Measurements from ENCODE around the gene ANKZF1.

ANKZF1 gene

GRCh38 chr2:219271021-219271420 lies 41.4 kb downstream of the ANKZF1 start:
- Histone ChIP-seq H3K4me1 (ENCODE audit: control insufficient read depth in 2 of 2, insufficient read depth in 2 of 2, low read length in 2 of 2) (peaks cover 0 to 3% of the 10 kb centered on the region in 2 donors), H3K36me3 (ENCODE audit: control insufficient read depth in 2 of 2, insufficient read depth in 2 of 2, low read length in 2 of 2) (no peaks in the 10 kb centered on the region), H3K27ac (ENCODE audit: low read depth in 2 of 2, low read length in 2 of 2) (no peak overlapping the region), H3K9me3 (ENCODE audit: control insufficient read depth in 2 of 2, low read length in 2 of 2) (no peaks in the 10 kb centered on the region), H3K4me3 (ENCODE audit: low read length in 2 of 2) (no peak overlapping the region), H3K27me3 (ENCODE audit: control insufficient read depth in 2 of 2, insufficient read depth in 2 of 2, low read length in 2 of 2) (no peaks in the 10 kb centered on the region), H3K9ac (ENCODE audit: low read depth in 1 of 2, low read length in 2 of 2) (no peak overlapping the region)

GRCh38 chr2:219272356-219272755 lies 42.8 kb downstream of the ANKZF1 start:
- Histone ChIP-seq H3K27ac (ENCODE audit: low read depth in 2 of 2, low read length in 2 of 2) (no peak overlapping the region), H3K9ac (ENCODE audit: low read depth in 1 of 2, low read length in 2 of 2) (no peak overlapping the region), H3K4me1 (ENCODE audit: control insufficient read depth in 2 of 2, insufficient read depth in 2 of 2, low read length in 2 of 2) (peaks cover under 1 to 3% of the 10 kb centered on the region in 2 donors), H3K4me3 (ENCODE audit: low read length in 2 of 2) (no peak overlapping the region), H3K36me3 (ENCODE audit: control insufficient read depth in 2 of 2, insufficient read depth in 2 of 2, low read length in 2 of 2) (no peaks in the 10 kb centered on the region), H3K9me3 (ENCODE audit: control insufficient read depth in 2 of 2, low read length in 2 of 2) (no peaks in the 10 kb centered on the region), H3K27me3 (ENCODE audit: control insufficient read depth in 2 of 2, insufficient read depth in 2 of 2, low read length in 2 of 2) (no peaks in the 10 kb centered on the region)

DNA sequence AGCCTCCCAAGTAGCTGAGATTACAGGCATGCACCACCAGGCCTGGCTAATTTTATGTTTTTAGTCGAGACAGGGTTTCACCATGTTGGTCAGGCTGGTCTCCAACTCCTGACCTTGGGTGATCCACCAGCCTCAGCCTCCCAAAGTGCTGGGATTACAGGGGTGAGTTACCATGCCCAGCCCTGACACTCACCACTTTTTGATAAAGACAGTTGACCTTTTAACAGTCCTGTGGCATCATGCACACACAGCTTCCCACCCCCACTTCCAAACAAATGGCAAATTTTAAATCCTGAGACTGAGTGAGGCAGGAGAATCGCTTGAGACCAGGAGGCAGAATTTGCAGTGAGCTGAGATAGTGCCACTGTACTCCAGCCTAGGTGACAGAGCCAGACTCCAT lies 43.4 kb downstream of the ANKZF1 start:
- Histone ChIP-seq H3K27me3 (ENCODE audit: control insufficient read depth in 2 of 2, insufficient read depth in 2 of 2, low read length in 2 of 2) (no peaks in the 10 kb centered on the region), H3K36me3 (ENCODE audit: control insufficient read depth in 2 of 2, insufficient read depth in 2 of 2, low read length in 2 of 2) (no peaks in the 10 kb centered on the region), H3K9ac (ENCODE audit: low read depth in 1 of 2, low read length in 2 of 2) (no peak overlapping the region), H3K27ac (ENCODE audit: low read depth in 2 of 2, low read length in 2 of 2) (no peak overlapping the region), H3K9me3 (ENCODE audit: control insufficient read depth in 2 of 2, low read length in 2 of 2) (no peaks in the 10 kb centered on the region), H3K4me3 (ENCODE audit: low read length in 2 of 2) (no peak overlapping the region), H3K4me1 (ENCODE audit: control insufficient read depth in 2 of 2, insufficient read depth in 2 of 2, low read length in 2 of 2) (peaks cover 6 to 8% of the 10 kb centered on the region in 2 donors)

DNA sequence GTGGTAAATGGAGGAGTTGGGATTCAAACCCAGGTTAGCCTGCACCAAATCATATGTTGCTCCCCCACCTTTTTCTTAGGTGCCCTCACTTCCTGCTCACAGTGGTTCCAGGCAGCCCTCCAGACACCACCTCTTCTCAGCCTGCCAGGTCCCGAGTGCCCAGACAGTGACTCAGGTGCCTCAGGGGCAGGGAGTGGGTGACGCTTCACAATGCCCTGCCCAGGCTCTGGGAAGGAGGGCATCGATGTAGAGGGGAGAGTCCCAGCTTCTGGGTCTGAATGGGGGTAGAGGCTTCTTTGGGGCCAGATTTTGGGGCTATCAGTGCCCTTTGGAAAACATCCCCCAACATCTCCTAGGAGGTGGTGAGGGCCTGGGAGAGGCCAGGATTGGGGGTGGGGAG lies 44.3 kb downstream of the ANKZF1 start:
- Histone ChIP-seq H3K27ac (ENCODE audit: low read depth in 2 of 2, low read length in 2 of 2) (no peak overlapping the region), H3K4me3 (ENCODE audit: low read length in 2 of 2) (no peak overlapping the region), H3K4me1 (ENCODE audit: control insufficient read depth in 2 of 2, insufficient read depth in 2 of 2, low read length in 2 of 2) (peaks cover 15 to 17% of the 10 kb centered on the region in 2 donors), H3K9me3 (ENCODE audit: control insufficient read depth in 2 of 2, low read length in 2 of 2) (no peaks in the 10 kb centered on the region), H3K36me3 (ENCODE audit: control insufficient read depth in 2 of 2, insufficient read depth in 2 of 2, low read length in 2 of 2) (no peaks in the 10 kb centered on the region), H3K9ac (ENCODE audit: low read depth in 1 of 2, low read length in 2 of 2) (no peak overlapping the region), H3K27me3 (ENCODE audit: control insufficient read depth in 2 of 2, insufficient read depth in 2 of 2, low read length in 2 of 2) (no peaks in the 10 kb centered on the region)

DNA sequence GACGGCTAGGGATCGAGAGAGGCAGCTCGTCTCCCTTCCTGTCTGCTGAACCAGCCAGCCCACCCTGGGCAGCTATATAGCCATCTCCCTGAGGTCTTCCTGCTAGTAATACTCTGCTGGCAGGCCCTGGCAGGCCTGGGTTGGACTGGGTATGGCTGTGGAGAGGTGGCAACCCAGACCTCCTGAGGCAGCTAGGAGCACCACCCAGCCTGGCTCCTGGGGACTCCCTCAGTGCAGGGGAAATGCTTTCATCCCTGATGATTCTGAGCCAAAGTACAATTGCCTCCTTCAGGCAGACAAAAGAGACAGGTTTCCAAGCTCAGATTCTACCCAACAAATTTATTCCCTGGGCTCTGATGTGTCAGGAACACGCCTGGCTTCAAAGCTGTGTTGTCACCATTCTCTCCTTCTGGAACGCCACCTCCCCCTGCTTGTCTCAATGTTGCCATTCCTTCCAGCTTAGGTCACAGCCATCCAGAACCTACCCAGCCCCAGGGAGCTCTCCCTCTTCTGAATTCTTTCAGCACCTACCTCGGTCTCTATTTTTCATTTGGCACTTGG lies 44.8 kb downstream of the ANKZF1 start:
- H3K27ac ChIP-seq (ENCODE audit: low read depth in 2 of 2, low read length in 2 of 2): no peak overlapping the region
- H3K9ac ChIP-seq (ENCODE audit: low read depth in 1 of 2, low read length in 2 of 2): no peak overlapping the region
- no peaks in the 10 kb centered on the region for H3K27me3 ChIP-seq (ENCODE audit: control insufficient read depth in 2 of 2, insufficient read depth in 2 of 2, low read length in 2 of 2)
- H3K4me3 ChIP-seq (ENCODE audit: low read length in 2 of 2): no peak overlapping the region
- peaks cover 15 to 18% of the 10 kb centered on the region in 2 donors for H3K4me1 ChIP-seq (ENCODE audit: control insufficient read depth in 2 of 2, insufficient read depth in 2 of 2, low read length in 2 of 2)
- no peaks in the 10 kb centered on the region for H3K9me3 ChIP-seq (ENCODE audit: control insufficient read depth in 2 of 2, low read length in 2 of 2)
- H3K36me3 ChIP-seq (ENCODE audit: control insufficient read depth in 2 of 2, insufficient read depth in 2 of 2, low read length in 2 of 2): no peaks in the 10 kb centered on the region

GRCh38 chr2:219277703-219278654 lies 48.4 kb downstream of the ANKZF1 start:
- H3K4me3 ChIP-seq (ENCODE audit: low read length in 2 of 2): peak overlapping the region; percentile 42 to 71

DNA sequence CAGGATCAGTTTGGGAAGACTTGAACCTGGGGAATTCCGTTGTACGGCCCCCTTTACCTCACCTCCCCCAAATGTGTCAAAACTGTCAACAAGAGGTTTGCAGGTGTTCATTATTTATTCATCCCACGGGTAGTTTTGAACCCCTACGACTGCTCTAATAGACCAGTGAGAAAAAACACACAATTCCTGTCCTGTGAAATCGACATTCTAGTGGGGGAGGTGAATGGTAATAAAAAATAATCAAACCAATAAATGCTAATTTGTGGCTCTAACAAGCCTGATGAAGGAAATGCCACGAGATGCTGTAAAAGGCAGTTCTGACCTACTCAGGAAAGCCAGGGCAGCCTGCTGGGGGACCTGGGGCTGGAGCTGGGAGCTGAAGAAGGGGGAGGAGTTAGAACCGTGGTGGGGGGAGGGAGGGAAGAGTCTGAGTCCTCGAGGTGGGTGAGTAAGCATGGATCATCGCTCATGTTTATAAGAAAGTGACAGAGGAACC lies 49.1 kb downstream of the ANKZF1 start:
- H3K9me3 ChIP-seq (ENCODE audit: control insufficient read depth in 2 of 2, low read length in 2 of 2): no peaks in the 10 kb centered on the region
- peaks cover 21 to 24% of the 10 kb centered on the region in 2 donors for H3K36me3 ChIP-seq (ENCODE audit: control insufficient read depth in 2 of 2, insufficient read depth in 2 of 2, low read length in 2 of 2)
- peak overlapping the region; percentile 72 to 77 for H3K4me3 ChIP-seq (ENCODE audit: low read length in 2 of 2)
- no peaks in the 10 kb centered on the region for H3K27me3 ChIP-seq (ENCODE audit: control insufficient read depth in 2 of 2, insufficient read depth in 2 of 2, low read length in 2 of 2)
- H3K4me1 ChIP-seq (ENCODE audit: control insufficient read depth in 2 of 2, insufficient read depth in 2 of 2, low read length in 2 of 2): peaks cover 23 to 26% of the 10 kb centered on the region in 2 donors
- peak overlapping the region; percentile 87 to 94 for H3K9ac ChIP-seq (ENCODE audit: low read depth in 1 of 2, low read length in 2 of 2)
- peak overlapping the region; percentile 93 to 96 for H3K27ac ChIP-seq (ENCODE audit: low read depth in 2 of 2, low read length in 2 of 2)

More at GRCh38 chr2:219277703-219278654, 48.4 kb downstream of the ANKZF1 start:
- peaks cover 16 to 18% of the 10 kb centered on the region in 2 donors for H3K36me3 ChIP-seq (ENCODE audit: control insufficient read depth in 2 of 2, insufficient read depth in 2 of 2, low read length in 2 of 2)
- H3K27ac ChIP-seq (ENCODE audit: low read depth in 2 of 2, low read length in 2 of 2): peak overlapping the region; percentile 48 to 96
- H3K9me3 ChIP-seq (ENCODE audit: control insufficient read depth in 2 of 2, low read length in 2 of 2): no peaks in the 10 kb centered on the region
- peak overlapping the region; percentile 87 to 94 for H3K9ac ChIP-seq (ENCODE audit: low read depth in 1 of 2, low read length in 2 of 2)
- H3K27me3 ChIP-seq (ENCODE audit: control insufficient read depth in 2 of 2, insufficient read depth in 2 of 2, low read length in 2 of 2): no peaks in the 10 kb centered on the region
- peaks cover 23 to 26% of the 10 kb centered on the region in 2 donors for H3K4me1 ChIP-seq (ENCODE audit: control insufficient read depth in 2 of 2, insufficient read depth in 2 of 2, low read length in 2 of 2)

DNA sequence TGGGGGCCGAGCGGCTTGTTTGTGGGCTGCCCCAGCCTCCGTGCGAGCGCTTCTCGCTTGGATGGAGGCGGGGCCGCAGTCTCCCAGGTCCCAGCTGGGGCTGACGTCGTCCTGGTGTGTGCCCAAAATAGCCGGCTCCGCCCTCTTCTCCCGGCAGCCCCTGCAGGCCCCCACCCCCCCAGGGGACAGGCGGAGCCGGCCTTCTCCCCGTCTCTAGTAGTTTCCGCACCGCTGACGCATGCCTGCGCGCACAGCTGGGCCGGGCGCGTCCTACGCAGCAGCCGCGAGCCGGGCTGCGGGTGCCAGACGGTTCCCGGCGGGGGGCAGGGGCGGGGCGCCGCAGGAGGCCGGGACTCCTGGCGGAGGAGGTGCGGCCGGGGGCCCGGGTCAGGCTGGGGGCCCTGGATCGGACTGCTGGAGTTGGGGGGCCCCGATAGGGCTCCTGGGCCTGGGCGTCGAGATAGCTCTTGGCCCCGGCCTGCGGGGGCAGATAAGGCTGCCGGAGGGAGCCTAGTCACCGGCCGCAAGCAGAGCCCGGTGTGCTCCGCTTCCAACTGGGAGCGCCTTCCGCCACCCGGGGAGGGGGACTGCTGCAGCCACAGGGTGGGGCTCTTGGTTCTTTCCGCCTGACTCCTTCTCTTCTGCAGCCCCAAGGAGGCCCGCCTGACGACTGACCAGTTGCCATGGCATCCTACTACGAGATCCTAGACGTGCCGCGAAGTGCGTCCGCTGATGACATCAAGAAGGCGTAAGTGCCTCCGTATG lies 49.7 kb downstream of the ANKZF1 start, which contains the start of gene DNAJB2:
Gene DNAJB2, plus strand, starts transcription at position 216 of the 765 bp plus-strand sequence. Its CDS starts 468 bp downstream, at position 684.
- no peaks in the 10 kb centered on the region for H3K27me3 ChIP-seq (ENCODE audit: control insufficient read depth in 2 of 2, insufficient read depth in 2 of 2, low read length in 2 of 2)
- peak within 1 kb of the TSS; percentile 93 to 96 for H3K27ac ChIP-seq (ENCODE audit: low read depth in 2 of 2, low read length in 2 of 2)
- no peaks in the 10 kb centered on the region for H3K9me3 ChIP-seq (ENCODE audit: control insufficient read depth in 2 of 2, low read length in 2 of 2)
- H3K4me1 ChIP-seq (ENCODE audit: control insufficient read depth in 2 of 2, insufficient read depth in 2 of 2, low read length in 2 of 2): peaks cover 23 to 26% of the 10 kb centered on the region in 2 donors
- peak within 1 kb of the TSS; percentile 91 to 94 for H3K9ac ChIP-seq (ENCODE audit: low read depth in 1 of 2, low read length in 2 of 2)
- H3K36me3 ChIP-seq (ENCODE audit: control insufficient read depth in 2 of 2, insufficient read depth in 2 of 2, low read length in 2 of 2): peaks cover 26 to 27% of the 10 kb centered on the region in 2 donors
- peak within 1 kb of the TSS; percentile 82 to 86 for H3K4me3 ChIP-seq (ENCODE audit: low read length in 2 of 2)

DNA sequence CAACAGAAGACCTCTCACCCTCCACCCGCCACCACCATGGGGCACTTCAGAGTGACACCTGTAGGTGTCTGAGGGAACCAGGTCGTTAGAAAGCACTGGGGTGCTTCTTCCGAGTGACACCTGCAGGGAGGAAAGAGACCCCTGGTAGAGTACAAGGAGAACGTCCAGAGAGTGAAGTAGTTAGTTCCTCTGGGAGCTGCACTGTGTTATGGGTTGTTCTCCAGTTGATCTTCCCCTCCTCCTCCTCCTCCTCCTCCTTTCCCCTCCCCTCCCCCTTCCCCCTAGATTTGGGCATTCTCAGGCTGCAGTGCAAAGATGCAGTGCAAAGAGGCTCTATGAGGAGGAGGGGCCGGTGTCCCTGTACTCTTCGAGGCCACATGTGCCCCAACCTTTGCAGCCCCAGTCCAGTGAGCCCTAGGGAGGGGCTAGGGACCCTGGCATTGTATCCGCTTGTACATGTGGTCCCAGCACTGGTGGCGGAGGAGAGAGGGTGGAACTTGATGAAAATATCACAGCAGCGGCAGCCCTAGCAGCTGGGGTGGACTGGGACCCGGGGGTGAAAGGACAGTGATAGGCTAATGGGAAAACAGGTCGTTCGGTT lies 50.4 kb downstream of the ANKZF1 start:
- Histone ChIP-seq H3K9ac (ENCODE audit: low read depth in 1 of 2, low read length in 2 of 2) (peak overlapping the region; percentile 91 to 94), H3K4me1 (ENCODE audit: control insufficient read depth in 2 of 2, insufficient read depth in 2 of 2, low read length in 2 of 2) (peaks cover 23 to 26% of the 10 kb centered on the region in 2 donors), H3K9me3 (ENCODE audit: control insufficient read depth in 2 of 2, low read length in 2 of 2) (no peaks in the 10 kb centered on the region), H3K36me3 (ENCODE audit: control insufficient read depth in 2 of 2, insufficient read depth in 2 of 2, low read length in 2 of 2) (peaks cover 28 to 30% of the 10 kb centered on the region in 2 donors), H3K27ac (ENCODE audit: low read depth in 2 of 2, low read length in 2 of 2) (peak overlapping the region; percentile 93 to 96), H3K4me3 (ENCODE audit: low read length in 2 of 2) (peak overlapping the region; percentile 82 to 86), H3K27me3 (ENCODE audit: control insufficient read depth in 2 of 2, insufficient read depth in 2 of 2, low read length in 2 of 2) (no peaks in the 10 kb centered on the region)

All from mucosa of rectum (tissue), 2 donors.